OCI-LY3 (cell line): ENCODE data around the gene SPG7.
A peak's percentile ranks its signal among the peaks of the same experiment; 100 is the strongest.

Source experiments
- H2AFZ ChIP-seq: fragments of 200-600, 300-600 bp; shearing (Covaris generic); 2 replicates; pipeline ENCODE4 v1.6.0; 2014; ENCODE audit warnings: antibody characterized with exemption, low read depth, low read length
- H3K27ac ChIP-seq: fragments of 200-600, 300-600 bp; sonication (generic); 2 replicates; pipeline ENCODE4 v1.5.1; 2014; ENCODE audit warnings: mild to moderate bottlenecking, low read length, moderate library complexity, mixed read lengths
- H3K27me3 ChIP-seq: fragments of 200-600, 300-600 bp; sonication (generic); 2 replicates; pipeline ENCODE4 v1.6.1; 2014; ENCODE audit warnings: low read depth, low read length, mixed read lengths
- H3K36me3 ChIP-seq: fragments of 200-600, 300-600 bp; sonication (generic); replicated peaks from 2 replicates; pipeline ENCODE3; 2014; ENCODE audit warnings: low read depth, low read length, mixed read lengths
- H3K4me1 ChIP-seq: fragments of 300-600, 200-600 bp; sonication (generic); 2 replicates; pipeline ENCODE4 v1.6.1; 2014; ENCODE audit warnings: low read length, mixed read lengths
- H3K4me2 ChIP-seq: fragments of 200-600, 300-600 bp; sonication (generic); 2 replicates; pipeline ENCODE4 v1.6.1; 2014; ENCODE audit warnings: low read length, mixed read lengths
- H3K4me3 ChIP-seq: fragments of 300-600, 200-600 bp; sonication (generic); 2 replicates; pipeline ENCODE4 v1.5.1; 2014; ENCODE audit warnings: antibody characterized with exemption, mild to moderate bottlenecking, low read length, moderate library complexity
- H3K79me2 ChIP-seq: fragments of 300-600, 200-600 bp; shearing (Covaris generic); 2 replicates; pipeline ENCODE4 v1.6.1; 2014; ENCODE audit warnings: mild to moderate bottlenecking, low read length, mixed read lengths
- H3K9ac ChIP-seq: fragments of 300-600, 200-600 bp; shearing (Covaris generic); 2 replicates; pipeline ENCODE4 v1.6.0; 2014; ENCODE audit warnings: mild to moderate bottlenecking, low read length, moderate library complexity
- H3K9me3 ChIP-seq: fragments of 200-600, 300-600 bp; shearing (Covaris generic); 2 replicates; pipeline ENCODE4 v1.6.1; 2014; ENCODE audit warnings: low read length, mixed read lengths; ENCODE audit not compliant: insufficient read depth
- H4K20me1 ChIP-seq: fragments of 200-600, 300-600 bp; sonication (generic); 2 replicates; pipeline ENCODE4 v1.6.1; 2016; ENCODE audit warnings: low read length, mixed read lengths; ENCODE audit not compliant: insufficient read depth
- CTCF ChIP-seq: fragments of 200-600, 300-600 bp; sonication (generic); IDR thresholded peaks from 2 replicates; pipeline ENCODE4 v1.5.1; 2014; ENCODE audit warnings: antibody characterized with exemption, low read length, low read depth
- EZH2phosphoT487 ChIP-seq: fragments of 200-600 bp; shearing (Covaris generic); IDR thresholded peaks from 2 replicates; pipeline ENCODE4 v1.6.1; 2018; ENCODE audit warnings: antibody characterized with exemption, mixed run types, low read depth

SPG7 gene

GRCh38 chr16:89484041-89484501, 24.1 kb upstream of the SPG7 start:
- Histone ChIP-seq H3K9ac (0 out of 2 replicates have a peak overlapping the region, but pooled peaks have one; percentile 23), H2AFZ (no peak overlapping the region), H4K20me1 (peaks cover 91% of the 10 kb centered on the region), H3K27me3 (no peaks in the 10 kb centered on the region), H3K4me2 (peak overlapping the region; percentile 72), H3K4me1 (peaks cover 57% of the 10 kb centered on the region), H3K9me3 (no peaks in the 10 kb centered on the region), H3K79me2 (peaks cover 99% of the 10 kb centered on the region), H3K36me3 (peaks cover 32% of the 10 kb centered on the region), H3K27ac (peak overlapping the region; percentile 66), H3K4me3 (peak overlapping the region; percentile 47)
- TF ChIP-seq CTCF, result no peak
- TF ChIP-seq EZH2phosphoT487, result no peak

- Histone ChIP-seq H3K4me3 (peak overlapping the region; percentile 47), H3K36me3 (peaks cover 32% of the 10 kb centered on the region), H4K20me1 (peaks cover 82% of the 10 kb centered on the region), H3K4me1 (peaks cover 57% of the 10 kb centered on the region), H3K27me3 (no peaks in the 10 kb centered on the region), H2AFZ (no peak overlapping the region), H3K79me2 (peaks cover 99% of the 10 kb centered on the region), H3K9ac (peak overlapping the region; percentile 17; the same call in 1 of the 2 replicates), H3K4me2 (peak overlapping the region; percentile 72), H3K27ac (peak overlapping the region; percentile 66), H3K9me3 (no peaks in the 10 kb centered on the region)
- no peak for TF ChIP-seq CTCF
- no peak for TF ChIP-seq EZH2phosphoT487
These were observed 23.1 kb upstream of the SPG7 start for GRCh38 chr16:89484923-89485679.

GRCh38 chr16:89485701-89486246, 22.4 kb upstream of the SPG7 start:
- Histone ChIP-seq H4K20me1 (peaks cover 75% of the 10 kb centered on the region), H3K27me3 (no peaks in the 10 kb centered on the region), H3K79me2 (peaks cover 96% of the 10 kb centered on the region), H3K4me2 (peak overlapping the region; percentile 72), H3K9ac (peak overlapping the region; percentile 17; the same call in 1 of the 2 replicates), H3K4me1 (peaks cover 57% of the 10 kb centered on the region), H3K4me3 (peak overlapping the region; percentile 47), H2AFZ (no peak overlapping the region), H3K36me3 (peaks cover 32% of the 10 kb centered on the region), H3K27ac (peak overlapping the region; percentile 66), H3K9me3 (no peaks in the 10 kb centered on the region)
- no peak for TF ChIP-seq CTCF
- TF ChIP-seq EZH2phosphoT487, result no peak
